Stimulated activated CD8-positive, alpha-beta memory T cell treated with anti-CD3 and anti-CD28 coated beads, Interleukin-12 subunit alpha, Interleukin-12 subunit beta, amount 100 ng/mL, for 24 hours (primary cell): ENCODE data around the gene LRRC71.
A peak's percentile ranks its signal among the peaks of the same experiment; 100 is the strongest.
"Not testable (repeated sequence)": the region's sequence is repeated elsewhere in the genome, so short reads cannot be mapped to it uniquely, and the experiment has no call there.

Experiments
- DNase-seq: peaks from one replicate; pipeline ENCODE4 v3.0.0-alpha.2; 2020; ENCODE audit errors: extremely low read depth

The LRRC71 gene

GRCh38 chr1:156905176-156905575 is 15.3 kb upstream of the LRRC71 start:
- DNase-seq, result no peak

DNA sequence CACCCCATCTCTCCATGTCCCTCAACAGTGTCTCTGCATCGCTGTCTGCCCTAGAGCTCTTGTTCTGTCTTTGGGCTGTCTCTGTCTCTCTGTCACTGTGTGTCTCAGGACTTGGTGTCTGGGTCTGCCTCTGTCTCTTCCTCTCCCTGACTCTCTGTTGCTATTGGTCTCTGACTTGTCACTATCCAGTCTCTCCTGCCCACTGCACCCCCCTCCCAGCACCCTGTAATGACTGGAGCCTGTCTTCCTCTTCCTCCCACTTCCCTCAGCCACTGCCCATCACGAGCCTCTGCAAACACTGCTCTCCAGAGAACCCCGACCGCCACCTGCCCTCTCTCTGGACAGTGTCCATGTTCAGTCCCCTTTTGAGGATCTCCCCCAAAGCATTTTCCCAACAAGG is 14.8 kb upstream of the LRRC71 start:
- DNase-seq, result no peak

- DNase-seq, result no peak
Measured at GRCh38 chr1:156906206-156906906, 14.1 kb upstream of the LRRC71 start.

GRCh38 chr1:156908541-156908940 is 11.9 kb upstream of the LRRC71 start:
- no peak for DNase-seq

DNA sequence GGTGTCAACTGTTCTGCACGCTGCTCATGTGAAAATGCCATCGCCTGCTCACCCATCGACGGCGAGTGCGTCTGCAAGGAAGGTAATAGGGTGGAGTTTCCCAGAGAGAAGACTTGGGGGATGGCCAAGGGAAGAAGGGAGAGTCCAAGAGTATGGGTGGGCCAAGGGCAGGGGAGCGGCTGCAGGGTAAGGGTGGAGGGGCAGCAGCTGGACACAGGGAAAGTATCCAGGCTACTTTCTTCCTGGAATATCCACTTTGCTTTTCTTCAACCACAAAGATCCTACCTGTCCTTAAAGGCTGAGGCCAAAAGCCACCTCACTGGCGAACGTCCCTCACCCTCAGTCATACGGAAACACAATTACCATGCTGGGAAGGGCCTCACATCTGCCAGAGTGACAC is 11.5 kb upstream of the LRRC71 start:
- DNase-seq, result no peak

- no peak for DNase-seq
Measured at GRCh38 chr1:156909671-156910070, 10.8 kb upstream of the LRRC71 start.

GRCh38 chr1:156910309-156910782 is 10.1 kb upstream of the LRRC71 start:
- peak; percentile 21 for DNase-seq

GRCh38 chr1:156911577-156912298 is 8.7 kb upstream of the LRRC71 start:
- no peak for DNase-seq

GRCh38 chr1:156912310-156912709 is 8.1 kb upstream of the LRRC71 start:
- no peak for DNase-seq

DNA sequence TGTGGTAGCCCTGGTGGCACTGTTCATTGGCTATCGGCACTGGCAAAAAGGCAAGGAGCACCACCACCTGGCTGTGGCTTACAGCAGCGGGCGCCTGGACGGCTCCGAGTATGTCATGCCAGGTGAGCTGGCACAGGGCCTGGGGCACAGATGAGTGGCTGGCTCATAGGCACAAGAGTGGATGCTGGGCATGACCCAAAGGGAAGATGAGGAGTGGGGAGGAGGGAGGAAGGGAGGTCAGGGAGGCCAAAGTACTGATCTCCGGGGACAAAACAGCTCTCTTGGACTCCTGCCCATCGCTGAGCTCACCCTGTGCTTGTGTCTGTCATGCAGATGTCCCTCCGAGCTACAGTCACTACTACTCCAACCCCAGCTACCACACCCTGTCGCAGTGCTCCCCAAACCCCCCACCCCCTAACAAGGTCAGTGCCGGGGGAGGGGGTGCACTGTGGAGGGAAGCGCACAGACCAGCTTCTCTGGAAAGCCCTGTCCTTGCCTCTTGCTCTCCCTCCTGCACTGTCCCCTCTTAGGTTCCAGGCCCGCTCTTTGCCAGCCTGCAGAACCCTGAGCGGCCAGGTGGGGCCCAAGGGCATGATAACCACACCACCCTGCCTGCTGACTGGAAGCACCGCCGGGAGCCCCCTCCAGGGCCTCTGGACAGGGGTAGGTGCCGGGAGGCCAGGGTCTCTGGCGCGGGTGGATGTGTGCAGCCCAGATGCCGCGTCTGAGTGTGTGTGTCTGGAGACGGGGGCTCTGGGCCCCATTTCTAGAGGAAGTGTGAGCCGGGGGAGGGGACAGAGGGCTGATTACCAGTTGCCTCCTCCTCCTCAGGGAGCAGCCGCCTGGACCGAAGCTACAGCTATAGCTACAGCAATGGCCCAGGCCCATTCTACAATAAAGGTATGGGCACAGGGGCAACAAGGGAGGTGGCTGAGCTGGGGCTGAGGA is 7.3 kb upstream of the LRRC71 start:
- no peak for DNase-seq

DNA sequence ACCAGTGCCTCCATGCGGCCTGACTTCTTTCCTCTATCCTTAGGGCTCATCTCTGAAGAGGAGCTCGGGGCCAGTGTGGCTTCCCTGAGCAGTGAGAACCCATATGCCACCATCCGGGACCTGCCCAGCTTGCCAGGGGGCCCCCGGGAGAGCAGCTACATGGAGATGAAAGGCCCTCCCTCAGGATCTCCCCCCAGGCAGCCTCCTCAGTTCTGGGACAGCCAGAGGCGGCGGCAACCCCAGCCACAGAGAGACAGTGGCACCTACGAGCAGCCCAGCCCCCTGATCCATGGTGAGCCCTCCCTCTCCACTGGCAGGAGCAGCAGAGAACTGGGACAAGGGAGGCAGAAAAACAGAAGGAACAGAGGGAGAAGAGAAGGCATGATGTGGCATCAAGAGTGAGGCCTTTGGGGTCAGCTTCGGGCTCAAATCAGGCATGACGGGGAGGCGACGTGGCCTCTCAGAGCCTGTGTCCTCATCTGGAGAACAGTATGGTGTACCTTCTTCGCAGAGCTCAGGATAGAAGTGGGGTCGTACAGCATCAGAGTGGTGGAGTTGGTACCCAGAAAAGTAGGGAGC is 6.5 kb upstream of the LRRC71 start:
- DNase-seq, result no peak

- no peak for DNase-seq
Measured at GRCh38 chr1:156914440-156914856, 6.0 kb upstream of the LRRC71 start.

GRCh38 chr1:156921053-156921529 is 659 bp downstream of the LRRC71 start:
- no peak for DNase-seq

DNA sequence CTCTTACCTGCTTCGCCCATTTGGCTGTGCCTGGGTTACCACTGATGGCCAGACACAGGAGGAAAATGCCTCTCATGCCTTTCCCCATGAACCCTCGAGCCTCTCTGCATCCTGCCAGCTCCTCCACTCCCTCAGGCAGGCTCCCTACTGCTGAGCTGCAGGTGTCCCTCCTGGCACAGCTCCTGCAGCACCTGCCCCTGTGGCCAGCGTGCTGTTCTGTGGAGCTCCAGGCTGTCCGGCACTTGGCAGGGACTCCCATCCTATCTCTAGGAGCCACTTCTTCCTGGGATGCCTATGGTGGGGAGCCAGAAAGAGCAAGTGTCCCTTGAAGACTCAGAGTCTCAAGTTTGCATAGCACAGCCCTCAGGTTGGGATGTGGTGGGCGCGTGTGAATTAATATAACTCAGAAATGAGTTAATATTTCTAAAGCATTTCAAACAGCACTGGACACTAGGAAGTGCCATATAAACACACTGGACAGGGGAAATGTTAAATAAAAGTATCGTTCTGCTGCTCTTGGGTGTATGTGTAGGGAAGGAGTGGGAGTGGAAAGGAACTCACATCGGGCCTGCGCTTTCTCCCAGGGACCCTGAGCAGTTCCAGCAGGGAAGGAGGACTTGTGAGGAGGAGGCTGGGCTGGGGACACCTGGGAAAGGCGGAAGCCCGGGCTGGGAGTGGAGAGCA is 2.7 kb downstream of the LRRC71 start:
- no peak for DNase-seq

DNA sequence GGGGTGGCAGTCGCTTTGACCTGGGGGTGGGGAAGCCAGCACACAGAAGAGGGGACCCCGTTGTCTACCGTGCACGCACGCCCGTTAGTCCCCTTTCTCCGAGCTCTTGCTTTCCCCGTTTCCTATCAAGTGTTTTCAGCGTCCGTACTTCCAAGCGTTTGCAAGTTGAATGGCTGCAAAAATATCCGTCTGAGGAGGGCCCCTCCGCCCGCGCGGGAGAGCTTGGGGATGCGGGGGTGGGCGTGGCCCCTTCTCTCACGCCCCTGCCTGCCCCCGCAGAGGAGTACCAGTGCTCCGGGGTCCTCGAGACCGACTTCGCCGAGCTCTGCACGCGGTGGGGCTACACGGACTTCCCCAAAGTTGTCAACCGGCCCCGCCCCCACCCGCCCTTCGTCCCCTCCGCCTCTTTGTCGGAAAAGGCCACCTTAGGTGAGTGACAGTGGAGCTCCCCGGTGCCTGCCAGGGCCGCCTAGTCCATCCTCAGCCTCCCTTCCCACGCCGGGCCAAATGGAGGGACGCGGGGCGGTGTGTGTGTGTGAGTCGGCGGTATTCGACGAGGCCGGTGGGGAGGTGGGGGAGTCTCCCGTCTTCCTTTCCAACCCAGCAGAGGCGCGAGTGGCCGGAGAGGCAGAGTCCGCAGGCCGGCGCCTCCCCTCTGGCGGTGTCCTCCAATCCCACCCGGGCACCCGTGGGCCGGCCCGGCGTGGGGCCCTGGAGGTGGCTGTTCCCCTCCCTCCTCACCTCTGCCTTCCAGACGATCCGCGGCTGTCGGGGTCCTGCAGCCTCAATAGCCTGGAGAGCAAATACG is 3.4 kb downstream of the LRRC71 start:
- no peak for DNase-seq

DNA sequence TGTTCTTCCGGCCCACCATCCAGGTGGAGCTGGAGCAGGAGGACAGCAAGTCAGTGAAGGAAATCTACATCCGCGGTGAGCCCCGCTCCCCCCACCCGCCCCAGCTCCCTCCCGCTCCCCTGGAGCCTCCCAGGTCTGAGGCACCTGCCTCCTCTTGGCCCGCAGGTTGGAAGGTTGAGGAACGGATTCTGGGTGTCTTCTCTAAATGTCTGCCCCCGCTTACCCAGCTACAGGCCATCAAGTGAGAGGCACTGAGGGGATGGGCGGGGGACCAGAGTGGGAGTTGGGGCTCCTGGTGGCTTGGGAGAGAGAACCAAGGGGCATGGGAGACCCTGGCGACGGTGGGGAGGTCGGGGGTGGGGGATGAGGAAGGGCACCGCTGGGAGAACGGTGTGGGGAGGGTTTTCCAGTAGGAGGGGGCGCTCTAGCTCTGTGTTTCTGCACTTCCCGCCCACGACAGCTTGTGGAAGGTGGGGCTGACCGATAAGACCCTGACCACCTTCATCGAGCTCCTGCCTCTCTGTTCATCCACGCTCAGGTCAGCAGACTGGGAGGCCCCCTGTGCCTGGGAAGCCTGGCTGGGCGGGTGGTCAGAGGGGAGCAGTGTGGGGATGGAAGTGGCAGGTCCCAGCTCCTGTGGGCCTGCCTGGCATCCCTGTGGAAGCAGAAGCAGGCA is 4.2 kb downstream of the LRRC71 start:
- DNase-seq, result no peak

DNA sequence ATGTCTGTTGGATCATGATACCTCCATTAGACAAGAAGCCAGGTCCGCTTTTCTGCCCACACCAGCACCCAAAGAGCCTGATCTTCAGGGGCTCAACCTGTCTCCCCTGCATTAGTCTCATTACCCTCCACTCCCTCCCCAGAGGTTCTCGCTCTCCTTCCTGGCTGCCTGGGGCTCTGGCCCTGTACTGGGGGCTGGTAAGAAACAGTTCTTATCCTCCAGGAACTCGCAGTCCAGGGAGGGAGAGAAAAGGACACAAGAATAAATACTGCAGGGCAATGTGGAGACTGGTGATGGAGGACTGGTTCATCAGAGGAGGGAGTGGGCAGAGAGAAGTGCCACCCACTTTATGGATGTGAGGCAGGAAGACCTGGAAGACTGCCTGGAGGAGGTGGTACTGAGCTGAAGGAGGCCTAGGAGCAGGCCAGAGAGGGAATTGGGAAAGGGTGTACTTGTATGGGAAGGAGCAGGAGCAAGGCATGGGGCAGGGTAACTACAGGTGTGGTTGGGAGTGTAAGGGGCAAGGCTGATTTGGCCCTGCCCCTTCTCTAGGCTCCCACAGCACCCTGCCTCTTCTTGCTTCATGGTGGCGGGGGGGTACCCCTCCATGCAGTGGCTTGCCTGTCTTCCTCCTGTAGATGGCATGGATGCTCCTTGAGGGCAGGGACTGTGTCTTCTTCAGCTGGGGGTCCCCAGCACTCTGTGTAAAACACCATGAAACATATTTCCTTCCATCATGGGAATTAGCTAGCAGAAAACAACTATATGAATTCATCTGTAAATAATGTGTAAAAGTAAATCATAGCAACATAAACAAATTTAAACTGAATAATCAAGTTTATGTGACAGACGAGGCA is 5.0 kb downstream of the LRRC71 start:
- no peak for DNase-seq

DNA sequence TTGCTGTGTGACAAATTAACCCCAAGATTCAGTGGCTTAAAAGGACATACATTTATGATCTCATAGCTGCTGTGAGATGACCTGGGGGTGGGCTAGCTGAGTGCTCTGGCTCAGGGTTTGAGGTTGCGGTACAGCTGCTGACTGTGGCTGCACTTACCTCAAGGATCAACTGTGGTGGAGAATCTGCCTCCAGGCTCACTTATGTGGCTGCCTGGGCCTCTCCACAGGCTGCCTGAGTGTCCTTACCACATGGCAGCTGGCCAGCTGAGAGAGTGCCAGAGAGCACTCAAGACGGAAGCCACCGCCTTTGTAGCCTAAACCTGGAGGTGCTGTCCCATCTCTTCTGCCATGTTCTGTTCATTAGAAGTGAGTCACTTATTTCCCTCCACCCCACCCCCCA is 5.7 kb downstream of the LRRC71 start:
- DNase-seq, result peak; percentile 17

- not testable (repeated sequence) for DNase-seq
Measured at GRCh38 chr1:156926695-156927094, 6.3 kb downstream of the LRRC71 start.
